Hindlimb muscle (tissue), 1 donor: ENCODE data around the gene ZNF331. TPM values are rescaled to one million over a fixed set of nuclear protein-coding genes. Genes with fewer than 3 reads are reported as not detected.
"Not testable (repeated sequence)": the region's sequence is repeated elsewhere in the genome, so short reads cannot be mapped to it uniquely, and the experiment has no call there.

Experiments
- DNase-seq: peaks from one replicate; pipeline ENCODE4 v3.0.0-alpha.2; 2013
- polyA plus RNA-seq: library from polyadenylated mRNA; unstranded; fragments of 120-200 nt; gene quantifications from one replicate; pipeline ENCODE4 v1.2.1, GENCODE V29; 2013; ENCODE audit not compliant: insufficient read length

The ZNF331 gene
- 12.8 TPM for polyA plus RNA-seq

- peak; percentile 87 for DNase-seq
Measured at GRCh38 chr19:53537521-53538377, at the start of gene ZNF331. TSS of gene ZNF331 (plus strand) at chr19:53538145. CDS start at chr19:53569377, 31,232 bp downstream.

- no peak for DNase-seq
Measured at GRCh38 chr19:53492153-53492552, 45.8 kb upstream of the ZNF331 start.

- DNase-seq = not testable (repeated sequence)
Measured at GRCh38 chr19:53497311-53498023, 40.5 kb upstream of the ZNF331 start.

- DNase-seq = not testable (repeated sequence)
Measured at GRCh38 chr19:53498024-53498395, 39.9 kb upstream of the ZNF331 start.

GRCh38 chr19:53503151-53503550, 34.8 kb upstream of the ZNF331 start:
- not testable (repeated sequence) for DNase-seq

- DNase-seq = not testable (repeated sequence)
Measured at GRCh38 chr19:53503671-53504364, 34.1 kb upstream of the ZNF331 start.

GRCh38 chr19:53504365-53504703, 33.6 kb upstream of the ZNF331 start:
- not testable (repeated sequence) for DNase-seq

GRCh38 chr19:53504885-53505284, 33.1 kb upstream of the ZNF331 start:
- DNase-seq = no peak

GRCh38 chr19:53506728-53507127, 31.2 kb upstream of the ZNF331 start:
- DNase-seq = no peak

- no peak for DNase-seq
Measured at GRCh38 chr19:53507523-53508442, 30.2 kb upstream of the ZNF331 start.

GRCh38 chr19:53509443-53509842, 28.5 kb upstream of the ZNF331 start:
- DNase-seq = no peak

GRCh38 chr19:53509845-53510244, 28.1 kb upstream of the ZNF331 start:
- DNase-seq = no peak

GRCh38 chr19:53511357-53511756, 26.6 kb upstream of the ZNF331 start:
- DNase-seq = no peak

GRCh38 chr19:53511933-53512374, 26.0 kb upstream of the ZNF331 start:
- DNase-seq = peak; percentile 24

GRCh38 chr19:53515047-53515446, 22.9 kb upstream of the ZNF331 start:
- not testable (repeated sequence) for DNase-seq

GRCh38 chr19:53517114-53517741, 20.7 kb upstream of the ZNF331 start:
- no peak for DNase-seq

- no peak for DNase-seq
Measured at GRCh38 chr19:53518121-53518520, 19.8 kb upstream of the ZNF331 start.

GRCh38 chr19:53518716-53519115, 19.2 kb upstream of the ZNF331 start:
- DNase-seq = no peak

GRCh38 chr19:53519446-53519845, 18.5 kb upstream of the ZNF331 start:
- DNase-seq = peak; percentile 15

GRCh38 chr19:53520163-53520546, 17.8 kb upstream of the ZNF331 start:
- DNase-seq = no peak
